Measurements from ENCODE around the gene MKKS.

MKKS gene

GRCh38 chr20:10433623-10434466, at the start of gene MKKS:
Gene MKKS, minus strand, starts transcription at chr20:10434222. Its CDS starts 20,708 bp downstream, at chr20:10413514.
- peak; percentile 76 for DNase-seq (ENCODE audit: low spot score)

- DNase-seq (ENCODE audit: low spot score) = no peak
Measured at GRCh38 chr20:10483691-10484090, 49.7 kb upstream of the MKKS start.

GRCh38 chr20:10481676-10482075, 47.7 kb upstream of the MKKS start:
- no peak for DNase-seq (ENCODE audit: low spot score)

- no peak for DNase-seq (ENCODE audit: low spot score)
Measured at GRCh38 chr20:10478930-10479329, 44.9 kb upstream of the MKKS start.

GRCh38 chr20:10478205-10478604, 44.2 kb upstream of the MKKS start:
- no peak for DNase-seq (ENCODE audit: low spot score)

GRCh38 chr20:10476319-10476724, 42.3 kb upstream of the MKKS start:
- DNase-seq (ENCODE audit: low spot score) = no peak

GRCh38 chr20:10475225-10475624, 41.2 kb upstream of the MKKS start:
- no peak for DNase-seq (ENCODE audit: low spot score)

- DNase-seq (ENCODE audit: low spot score) = no peak
Measured at GRCh38 chr20:10474606-10475184, 40.7 kb upstream of the MKKS start.

- no peak for DNase-seq (ENCODE audit: low spot score)
Measured at GRCh38 chr20:10472871-10473270, 38.8 kb upstream of the MKKS start.

GRCh38 chr20:10470276-10470675, 36.3 kb upstream of the MKKS start:
- DNase-seq (ENCODE audit: low spot score) = no peak

GRCh38 chr20:10469599-10469998, 35.6 kb upstream of the MKKS start:
- DNase-seq (ENCODE audit: low spot score) = peak; percentile 18

GRCh38 chr20:10469056-10469455, 35.0 kb upstream of the MKKS start:
- DNase-seq (ENCODE audit: low spot score) = no peak

- DNase-seq (ENCODE audit: low spot score) = no peak
Measured at GRCh38 chr20:10468340-10468845, 34.4 kb upstream of the MKKS start.

GRCh38 chr20:10467681-10468339, 33.8 kb upstream of the MKKS start:
- DNase-seq (ENCODE audit: low spot score) = no peak

- DNase-seq (ENCODE audit: low spot score) = no peak
Measured at GRCh38 chr20:10466855-10467254, 32.8 kb upstream of the MKKS start.

- DNase-seq (ENCODE audit: low spot score) = no peak
Measured at GRCh38 chr20:10466325-10466724, 32.3 kb upstream of the MKKS start.

- no peak for DNase-seq (ENCODE audit: low spot score)
Measured at GRCh38 chr20:10465135-10465534, 31.1 kb upstream of the MKKS start.

- DNase-seq (ENCODE audit: low spot score) = no peak
Measured at GRCh38 chr20:10463622-10464021, 29.6 kb upstream of the MKKS start.

GRCh38 chr20:10462516-10462915, 28.5 kb upstream of the MKKS start:
- no peak for DNase-seq (ENCODE audit: low spot score)

GRCh38 chr20:10461495-10461894, 27.5 kb upstream of the MKKS start:
- no peak for DNase-seq (ENCODE audit: low spot score)

- DNase-seq (ENCODE audit: low spot score) = no peak
Measured at GRCh38 chr20:10454151-10454750, 20.2 kb upstream of the MKKS start.

- DNase-seq (ENCODE audit: low spot score) = no peak
Measured at GRCh38 chr20:10453241-10453640, 19.2 kb upstream of the MKKS start.

GRCh38 chr20:10449270-10449669, 15.2 kb upstream of the MKKS start:
- DNase-seq (ENCODE audit: low spot score) = no peak
